GM13976 (cell line): Measurements from ENCODE around the gene MELTF.

Experiments used
- DNase-seq: peaks from one replicate; pipeline ENCODE4 v3.0.0; 2012; ENCODE audit warnings: low spot score
- in situ Hi-C: fragments of 300-500 bp; cut with MboI; formaldehyde crosslinking; loops from one replicate; pipeline ENCODE4 v1.12.0; 2022; ENCODE audit warnings: low sequenced_read_pairs, mixed read lengths, inconsistent platforms; ENCODE audit not compliant: unreplicated experiment
- TF ChIP-seq, protein P1 (sequence below): IDR thresholded peaks from 2 replicates; pipeline ENCODE4 v1.5.1; 2012; ENCODE audit warnings: borderline replicate concordance, mild to moderate bottlenecking; ENCODE audit not compliant: insufficient read depth; ENCODE audit errors: extremely low read depth, missing control alignments, control extremely low read depth

The MELTF gene

DNA sequence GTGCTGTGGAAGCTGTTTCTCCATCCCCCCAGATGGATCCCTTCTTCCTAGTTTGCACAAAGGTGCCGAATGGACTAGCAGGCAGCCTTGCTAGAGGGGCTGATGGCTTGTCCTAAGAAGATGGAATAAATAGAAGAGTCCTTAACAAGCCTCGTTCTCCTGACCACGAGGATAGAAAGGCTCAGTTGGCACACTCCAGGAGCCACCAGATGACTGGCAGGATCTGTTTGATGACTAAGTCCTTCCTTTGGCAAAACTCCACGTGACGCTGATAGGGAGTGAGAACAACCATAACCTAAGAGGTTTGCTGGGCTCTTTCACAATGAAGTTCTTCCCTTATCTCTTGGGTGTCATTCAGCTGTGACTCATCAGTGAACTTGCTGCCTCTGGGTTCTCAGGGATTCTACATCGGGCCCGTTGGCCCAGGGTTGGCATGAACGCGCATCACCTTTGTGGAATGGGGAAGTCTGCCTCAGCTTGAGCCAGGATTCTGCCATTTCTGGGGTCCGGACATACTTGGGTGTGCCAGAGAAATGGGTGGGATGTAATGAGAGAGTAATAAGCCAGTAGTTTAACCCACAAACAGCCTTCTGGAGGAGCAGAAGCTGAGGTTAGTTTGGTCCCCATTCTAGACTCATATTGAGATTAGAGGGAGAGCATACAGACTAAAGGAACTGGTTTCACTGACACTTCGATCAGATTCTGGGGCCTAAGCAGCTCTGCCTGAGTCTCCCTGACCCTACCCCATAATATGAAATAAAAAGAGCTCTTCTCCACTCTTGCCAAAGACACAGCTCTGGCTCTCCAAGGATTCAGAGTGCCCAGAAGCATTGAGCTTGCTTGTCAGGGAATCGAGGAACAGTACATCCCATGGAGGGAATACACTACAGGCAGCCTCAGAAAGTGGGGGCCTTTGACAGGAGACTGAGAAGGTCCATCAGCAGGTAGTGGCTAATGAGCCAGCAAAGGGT is 2.0 kb upstream of the MELTF start:
- in situ Hi-C loops, result no loop called here
- TF ChIP-seq, protein P1, sequence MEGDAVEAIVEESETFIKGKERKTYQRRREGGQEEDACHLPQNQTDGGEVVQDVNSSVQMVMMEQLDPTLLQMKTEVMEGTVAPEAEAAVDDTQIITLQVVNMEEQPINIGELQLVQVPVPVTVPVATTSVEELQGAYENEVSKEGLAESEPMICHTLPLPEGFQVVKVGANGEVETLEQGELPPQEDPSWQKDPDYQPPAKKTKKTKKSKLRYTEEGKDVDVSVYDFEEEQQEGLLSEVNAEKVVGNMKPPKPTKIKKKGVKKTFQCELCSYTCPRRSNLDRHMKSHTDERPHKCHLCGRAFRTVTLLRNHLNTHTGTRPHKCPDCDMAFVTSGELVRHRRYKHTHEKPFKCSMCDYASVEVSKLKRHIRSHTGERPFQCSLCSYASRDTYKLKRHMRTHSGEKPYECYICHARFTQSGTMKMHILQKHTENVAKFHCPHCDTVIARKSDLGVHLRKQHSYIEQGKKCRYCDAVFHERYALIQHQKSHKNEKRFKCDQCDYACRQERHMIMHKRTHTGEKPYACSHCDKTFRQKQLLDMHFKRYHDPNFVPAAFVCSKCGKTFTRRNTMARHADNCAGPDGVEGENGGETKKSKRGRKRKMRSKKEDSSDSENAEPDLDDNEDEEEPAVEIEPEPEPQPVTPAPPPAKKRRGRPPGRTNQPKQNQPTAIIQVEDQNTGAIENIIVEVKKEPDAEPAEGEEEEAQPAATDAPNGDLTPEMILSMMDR, result no peak
- DNase-seq, result no peak

DNA sequence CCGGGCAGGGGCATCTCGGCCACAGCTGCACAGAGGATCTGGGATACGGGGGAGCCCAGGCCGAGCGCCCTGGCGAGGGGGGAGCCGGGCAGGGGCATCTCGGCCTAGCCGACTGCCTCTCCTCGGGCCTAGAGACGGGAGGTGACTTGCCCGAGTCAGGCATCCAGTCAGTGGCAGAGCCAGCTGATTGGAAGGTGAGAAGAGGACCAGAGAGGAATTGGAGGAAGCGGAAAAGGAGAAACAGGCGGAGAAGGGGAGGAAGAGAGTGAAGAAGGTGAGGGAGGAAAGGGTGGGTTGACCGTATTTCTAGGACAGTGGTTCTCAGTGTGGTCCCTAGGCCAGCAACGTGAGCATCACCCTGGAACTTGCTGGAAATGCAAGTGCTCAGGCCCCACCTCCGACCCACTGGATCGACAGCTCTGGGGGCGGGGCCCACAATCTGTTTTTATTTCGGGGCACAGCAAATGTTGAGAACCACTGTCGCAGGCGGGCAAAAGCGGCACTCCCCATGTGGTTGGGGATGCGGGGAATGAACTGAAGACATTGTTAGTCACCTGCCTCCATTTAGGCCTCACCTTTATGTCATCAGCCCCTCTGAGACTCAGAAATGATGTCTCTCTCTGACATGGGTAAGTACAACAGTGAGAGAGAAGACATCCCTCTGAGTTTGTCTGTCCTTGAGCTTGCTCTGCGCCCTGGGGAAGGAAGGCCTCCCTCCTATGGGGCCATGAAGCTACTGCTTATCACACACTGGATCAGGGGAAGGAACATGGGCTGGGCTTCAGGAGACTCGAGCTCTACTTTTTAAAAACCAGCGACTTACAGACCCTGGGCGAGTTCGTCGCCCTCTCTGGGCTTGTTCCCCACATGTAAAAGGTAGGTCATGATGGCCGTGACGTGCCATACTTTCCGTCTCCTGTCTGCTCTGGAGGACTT is 1.0 kb upstream of the MELTF start:
- TF ChIP-seq, protein P1, result no peak
- DNase-seq, result no peak
- in situ Hi-C loops, result no loop called here

DNA sequence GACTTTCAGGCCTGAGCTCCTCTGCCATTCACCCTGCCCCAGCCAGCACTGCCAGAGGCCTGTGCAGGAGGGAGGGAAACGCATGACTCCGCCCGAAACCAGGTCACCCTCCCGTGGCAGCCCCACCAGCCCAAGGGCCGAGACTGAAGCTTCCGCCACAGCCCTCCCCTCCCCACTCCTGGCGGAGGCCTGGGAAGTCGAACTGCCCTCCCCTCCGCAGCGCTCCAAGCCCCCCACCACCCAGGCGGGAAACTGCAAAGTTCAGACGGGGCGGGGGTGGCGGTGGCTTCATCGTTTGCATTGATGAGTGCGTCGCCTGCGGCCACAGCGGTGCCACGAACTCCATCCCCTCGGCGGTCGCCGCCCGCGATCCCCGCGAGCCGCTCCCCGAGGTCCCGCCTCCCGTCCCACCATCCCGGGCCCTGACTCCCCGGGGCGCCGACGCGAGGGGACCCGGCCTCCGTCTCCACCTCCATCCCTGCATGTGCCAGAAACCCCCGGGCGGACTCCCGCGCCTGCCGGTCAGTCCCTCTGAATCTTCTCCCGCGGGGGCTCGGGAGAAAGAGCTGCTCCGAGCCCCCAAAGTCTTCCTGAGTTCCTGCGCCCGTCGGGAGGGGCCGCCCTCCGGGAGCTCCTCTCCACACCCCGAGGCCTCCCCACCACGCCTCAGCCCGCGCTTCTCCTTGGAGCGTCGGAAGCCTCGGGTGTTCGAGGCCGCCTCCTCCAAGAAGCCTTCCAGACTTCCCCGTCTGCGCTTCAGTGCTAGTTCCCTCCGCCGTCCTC is 698 bp downstream of the MELTF start:
- TF ChIP-seq, protein P1, result no peak
- peak; percentile 75 for DNase-seq
- in situ Hi-C loops, result no loop called here

DNA sequence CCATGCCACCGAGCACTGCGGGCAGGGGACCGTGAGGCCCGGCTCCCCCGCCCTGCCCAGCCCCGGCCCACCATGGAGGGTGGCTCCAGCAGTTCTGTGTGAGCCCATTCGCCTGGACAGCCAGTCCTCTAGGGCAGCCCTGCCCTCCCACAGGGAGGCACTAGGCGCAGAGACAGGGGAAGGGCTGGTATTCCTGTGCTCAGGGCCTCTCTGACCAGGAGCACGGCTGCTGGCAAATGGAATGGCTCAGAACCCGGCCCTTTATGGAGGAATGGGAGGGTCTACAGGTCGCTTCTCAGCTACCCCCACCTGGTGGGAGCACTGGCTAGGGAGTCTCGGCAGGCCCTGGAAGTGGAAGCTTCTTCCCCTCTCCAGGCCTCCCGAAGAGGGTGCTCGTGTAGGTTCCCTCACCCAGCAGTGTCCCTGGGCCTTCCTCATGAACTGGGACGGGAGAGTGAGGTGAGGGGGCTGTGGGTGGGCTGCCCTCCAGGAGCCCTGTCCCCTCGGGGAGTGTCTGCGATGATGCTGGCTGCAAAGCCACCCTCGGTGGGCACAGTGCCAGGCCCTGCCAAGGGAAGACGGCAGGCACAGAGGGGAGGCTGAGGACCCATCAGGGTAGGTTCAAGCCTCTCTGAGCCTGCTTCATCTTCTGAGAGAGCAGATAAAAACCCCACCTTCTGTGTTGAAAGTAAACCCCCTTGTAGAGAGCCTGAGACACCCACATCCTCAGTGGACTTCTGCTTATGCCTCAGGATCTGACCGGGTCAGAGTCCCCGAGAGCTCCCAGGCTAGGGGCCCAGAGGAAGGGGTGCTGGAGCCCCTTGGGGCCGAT is 1.5 kb downstream of the MELTF start:
- DNase-seq, result no peak
- in situ Hi-C loops, result no loop called here
- TF ChIP-seq, protein P1, result no peak

DNA sequence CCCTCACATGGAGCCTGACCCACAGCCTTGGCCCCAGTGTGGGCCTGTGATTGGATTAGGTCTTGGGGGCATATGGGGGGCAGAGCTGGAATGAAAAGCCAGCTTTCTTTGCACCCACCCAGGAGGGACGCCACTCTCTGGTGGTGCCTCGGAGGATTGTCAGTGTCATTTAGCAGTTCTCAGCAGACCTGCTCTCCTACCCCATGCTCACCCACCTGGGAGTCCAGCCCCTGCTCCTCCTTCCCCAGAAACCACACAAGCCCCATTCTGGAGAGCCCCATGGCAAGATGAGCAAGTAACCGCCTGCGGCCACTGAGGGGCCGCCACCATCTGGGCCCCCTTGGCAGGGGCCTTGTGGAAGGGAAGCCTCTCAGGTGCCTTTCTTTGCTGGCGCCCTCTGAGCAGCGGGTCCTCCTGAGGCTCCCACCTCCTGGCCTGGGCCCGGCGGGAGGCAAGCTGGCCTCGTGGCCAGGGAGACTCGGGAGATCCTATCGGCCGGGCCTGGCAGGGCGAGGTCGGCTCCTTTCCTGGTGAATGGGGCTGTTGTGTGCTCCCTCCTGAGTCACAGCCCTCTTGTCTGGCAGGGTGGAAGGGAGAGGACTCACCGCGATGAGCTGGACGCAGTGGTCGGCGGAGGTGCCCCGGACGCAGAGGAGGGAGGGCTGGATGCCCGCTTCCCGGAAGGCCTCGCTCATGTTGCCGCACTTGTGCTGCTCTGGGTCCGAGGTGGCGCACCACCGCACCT is 2.3 kb downstream of the MELTF start:
- TF ChIP-seq, protein P1, result no peak
- in situ Hi-C loops, result no loop called here

More for the DNA sequence above, 2.3 kb downstream of the MELTF start:
- peak; percentile 15 for DNase-seq
